NCI-H345 treated with DMSO at 0.1 percent for 48 hours (cell line): ENCODE measurements around the gene SPEG.
"Not testable (repeated sequence)": the region's sequence is repeated elsewhere in the genome, so short reads cannot be mapped to it uniquely, and the experiment has no call there.

ENCODE experiments used
- DNase-seq: peaks from one replicate; lab custom pipeline; 2025; ENCODE audit not compliant: unreplicated experiment; lab: John Stamatoyannopoulos, UW

SPEG gene

GRCh38 chr2:219434718-219435525 is at the start of gene SPEG:
SPEG (plus strand) TSS chr2:219434843; CDS start chr2:219434978, 135 bp downstream.
- no peak for DNase-seq

- no peak for DNase-seq
Measured at GRCh38 chr2:219384859-219385258, 49.8 kb upstream of the SPEG start.

DNA sequence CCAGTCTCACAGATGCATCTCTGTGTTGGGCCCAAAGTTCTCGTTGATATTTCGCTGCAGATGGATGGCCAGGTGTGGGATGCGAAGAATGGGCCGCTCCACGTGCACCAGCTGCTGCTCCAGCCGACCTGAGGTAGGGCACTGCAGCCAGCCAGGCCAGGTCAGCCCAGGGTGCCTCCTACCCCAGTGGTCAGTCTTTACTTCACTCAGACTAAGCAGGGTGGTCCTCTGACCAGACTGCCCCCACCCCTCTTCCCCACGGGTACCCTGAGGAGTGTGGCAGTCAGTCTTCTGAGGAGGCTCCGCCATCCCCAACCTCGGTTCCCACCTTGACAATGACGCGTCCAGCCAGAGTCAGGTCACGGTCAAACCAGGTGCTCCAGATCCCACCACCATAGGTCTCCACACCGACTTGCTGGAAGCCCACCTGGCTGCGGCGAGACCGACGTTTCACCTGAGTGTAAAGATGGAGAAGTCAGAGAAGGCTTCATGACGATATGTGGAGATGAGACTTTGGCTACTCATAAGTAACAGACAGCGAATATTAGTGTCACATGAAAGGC is 48.6 kb upstream of the SPEG start:
- no peak for DNase-seq

- no peak for DNase-seq
Measured at GRCh38 chr2:219386532-219387280, 47.9 kb upstream of the SPEG start.

GRCh38 chr2:219387306-219388120 is 47.1 kb upstream of the SPEG start, which contains the start of gene DNPEP:
DNPEP (minus strand) TSS chr2:219387912; CDS start chr2:219387794, 118 bp downstream.
- peak; percentile 80 for DNase-seq

GRCh38 chr2:219388121-219388906 is 46.3 kb upstream of the SPEG start:
- peak; percentile 84 for DNase-seq

DNA sequence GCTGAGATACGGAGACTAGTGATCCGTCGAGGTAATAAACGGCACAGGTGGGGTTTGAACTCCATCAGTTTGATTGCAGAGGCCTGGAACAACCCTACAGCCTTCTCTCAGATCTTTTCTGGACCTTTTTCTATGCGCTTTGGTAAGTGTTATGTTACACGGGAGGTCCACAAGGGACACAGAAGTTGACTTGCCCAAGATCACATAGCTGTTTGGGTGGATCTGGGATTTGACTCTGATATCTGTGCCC is 45.8 kb upstream of the SPEG start:
- no peak for DNase-seq

DNA sequence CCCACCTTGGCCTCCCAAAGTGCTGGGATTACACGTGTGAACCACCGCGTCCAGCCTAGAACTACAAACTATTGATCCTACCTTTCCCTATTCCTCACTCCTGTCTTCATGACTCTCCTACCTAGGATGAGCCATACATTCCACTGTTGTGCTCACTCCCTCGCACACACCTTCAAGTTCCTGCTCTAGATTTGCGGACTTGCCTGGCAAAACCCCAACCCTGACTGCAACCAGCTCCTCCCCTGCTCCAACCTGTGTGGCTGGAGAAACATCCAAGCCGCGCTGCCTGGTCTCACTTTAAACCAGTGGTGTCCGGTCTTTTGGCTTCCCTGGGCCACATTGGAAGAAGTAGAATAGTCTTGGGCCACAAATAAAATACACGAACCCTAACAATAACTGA is 41.9 kb upstream of the SPEG start:
- DNase-seq, result no peak

DNA sequence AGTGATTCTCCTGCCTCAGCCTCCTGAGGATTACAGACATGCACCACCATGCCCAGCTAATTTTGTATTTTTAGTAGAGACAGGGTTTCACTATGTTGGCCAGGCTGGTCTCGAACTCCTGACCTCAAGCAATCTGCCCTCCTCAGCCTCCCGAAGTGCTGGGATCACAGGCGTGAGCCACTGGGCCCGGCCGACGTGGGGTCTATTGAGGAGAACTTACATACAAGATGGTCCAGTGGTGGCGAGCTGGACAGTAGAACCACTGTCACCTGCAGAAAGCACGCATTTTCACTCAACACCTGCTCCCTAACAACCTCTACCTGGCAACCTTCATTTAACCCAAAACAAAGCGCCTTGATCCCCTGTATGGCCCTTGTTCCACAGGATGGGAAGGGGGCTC is 39.6 kb upstream of the SPEG start:
- not testable (repeated sequence) for DNase-seq

DNA sequence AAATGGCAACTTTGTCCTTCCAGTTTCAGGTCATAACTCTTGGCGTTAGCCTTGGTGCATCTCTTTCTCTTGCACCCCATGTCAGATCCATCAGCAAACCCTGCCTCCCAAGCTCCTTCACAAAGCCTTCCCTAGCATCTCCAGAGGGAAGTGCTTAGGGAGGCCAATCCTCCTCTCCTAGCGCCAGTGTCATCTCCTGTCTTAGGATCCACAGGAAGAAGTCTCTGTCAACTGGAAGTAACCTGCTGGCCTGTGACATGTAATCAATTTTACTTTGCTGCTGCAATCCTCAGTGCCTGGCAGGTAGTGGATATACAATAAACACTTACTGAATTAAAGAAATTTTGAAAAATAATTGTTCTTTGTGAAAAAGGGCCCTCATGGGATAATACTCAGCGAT is 39.0 kb upstream of the SPEG start:
- no peak for DNase-seq

DNA sequence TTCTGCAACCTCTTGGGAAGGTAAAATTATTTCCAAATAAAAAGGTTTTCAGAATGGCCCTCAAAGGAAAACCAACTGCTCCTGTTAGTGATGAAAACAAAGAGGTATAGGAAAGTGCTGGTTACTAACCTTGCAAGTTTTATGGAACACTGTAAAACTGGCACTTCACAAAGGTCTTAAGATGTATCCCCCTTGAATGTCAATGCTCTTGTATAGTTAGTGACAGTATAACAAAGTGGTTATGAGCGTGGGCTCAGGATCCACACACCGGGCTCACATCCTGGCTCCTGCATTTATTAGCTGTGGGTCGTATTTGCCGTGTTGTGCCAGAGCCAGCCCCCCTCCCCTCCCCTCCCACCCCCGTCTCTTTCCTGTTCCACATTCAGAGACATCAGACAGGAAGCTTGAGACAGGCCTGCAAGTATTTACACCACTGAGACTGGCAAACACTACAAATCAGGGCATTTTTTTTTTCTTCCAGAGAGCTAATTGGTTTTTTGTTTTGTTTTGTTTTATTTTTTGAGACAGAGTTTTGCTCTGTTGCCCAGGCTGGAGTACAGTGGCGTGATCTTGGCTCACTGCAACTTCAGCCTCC is 37.7 kb upstream of the SPEG start:
- DNase-seq, result no peak

GRCh38 chr2:219398721-219399363 is 35.8 kb upstream of the SPEG start:
- DNase-seq, result peak; percentile 73

DNA sequence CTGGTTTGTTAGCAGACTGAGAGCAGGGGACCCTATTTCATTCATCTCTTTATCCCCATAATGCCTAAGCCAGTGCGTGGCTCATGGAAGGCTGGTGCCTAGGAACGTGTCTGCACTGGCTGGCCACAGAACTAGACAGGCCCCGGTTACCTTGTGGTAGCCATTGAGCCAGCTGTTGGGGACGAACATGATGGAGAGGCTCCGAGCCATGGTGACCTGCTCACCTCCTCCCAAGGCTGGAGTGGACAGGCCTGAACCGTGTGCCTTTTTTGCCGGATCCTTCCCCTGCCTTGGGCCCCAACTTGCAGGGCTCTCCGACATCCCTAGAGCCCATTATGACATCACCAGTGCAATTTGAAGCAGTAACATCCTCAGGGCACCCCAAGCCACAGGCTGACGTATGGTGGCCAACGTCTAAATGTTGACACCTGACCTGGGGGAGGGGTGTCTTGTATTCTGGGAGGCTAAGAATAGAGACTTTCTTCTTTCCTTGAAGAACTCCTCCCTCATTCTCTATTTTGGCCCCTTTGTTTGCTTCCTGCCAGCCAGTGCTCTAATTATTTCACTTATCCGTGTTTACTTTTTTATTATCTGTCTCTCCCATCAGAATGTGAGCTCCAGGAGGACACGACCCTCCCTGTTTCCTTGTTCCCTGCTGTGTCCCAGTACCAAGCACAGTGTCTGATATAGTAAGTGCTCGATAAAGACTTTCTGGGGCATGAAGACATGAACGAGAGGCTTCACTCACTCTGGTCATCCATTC is 34.7 kb upstream of the SPEG start:
- no peak for DNase-seq

DNA sequence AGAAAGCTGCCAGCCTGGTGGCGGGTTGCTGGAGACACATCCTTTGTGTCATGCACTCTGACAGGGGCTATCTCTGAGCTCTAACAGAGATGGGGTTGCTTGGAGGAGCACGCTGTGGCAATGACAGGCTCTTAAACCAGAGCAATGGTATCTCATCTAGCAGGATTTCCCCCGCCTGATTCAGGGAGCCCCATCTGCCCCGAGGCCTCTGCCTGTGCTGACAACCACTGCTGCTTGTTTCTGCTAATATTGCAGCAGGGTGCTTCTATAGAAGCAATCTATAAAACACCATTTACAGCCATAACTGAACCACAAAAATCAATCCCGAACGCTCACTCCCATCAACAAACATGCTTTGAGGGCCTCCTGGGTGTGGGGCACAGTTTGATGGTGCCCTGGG is 34.1 kb upstream of the SPEG start:
- DNase-seq, result no peak

DNA sequence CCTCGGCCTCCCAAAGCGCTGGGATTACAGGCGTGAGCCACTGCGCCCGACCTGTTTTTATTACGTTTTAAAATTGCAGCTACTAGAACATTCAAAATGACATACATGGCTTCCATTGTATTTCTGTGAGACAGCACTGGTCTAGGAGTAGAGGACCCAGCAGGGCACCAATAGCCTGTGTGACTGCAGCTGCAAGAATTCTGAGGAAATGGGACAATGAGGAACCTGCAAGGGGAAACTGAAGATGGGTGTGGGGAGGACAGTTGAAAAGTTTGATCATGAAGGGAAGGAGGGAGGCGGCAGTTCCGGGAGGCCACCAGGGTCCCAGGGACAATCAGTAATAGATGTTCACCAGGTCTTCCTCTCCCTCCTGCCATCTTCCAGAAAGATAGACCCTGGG is 33.0 kb upstream of the SPEG start:
- no peak for DNase-seq

GRCh38 chr2:219402665-219403515 is 31.8 kb upstream of the SPEG start:
- DNase-seq, result peak; percentile 64

DNA sequence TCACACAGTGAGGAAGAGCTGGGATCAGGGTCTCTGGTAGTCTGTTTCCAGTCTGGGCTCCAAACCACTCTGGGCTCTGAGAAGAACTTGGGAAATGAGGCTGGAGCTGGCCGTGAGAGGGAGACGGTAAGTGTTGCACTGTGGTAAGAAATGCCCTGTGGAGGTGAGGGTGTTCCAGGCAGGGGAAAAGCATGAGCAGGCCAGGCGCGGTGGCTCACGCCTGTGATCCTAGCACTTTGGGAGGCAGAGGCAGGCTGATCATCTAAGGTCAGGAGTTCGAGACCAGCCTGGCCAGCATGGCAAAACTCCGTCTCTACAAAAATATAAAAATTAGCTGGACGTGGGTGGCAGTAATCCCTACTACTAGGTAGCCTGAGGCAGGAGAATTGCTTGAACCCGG is 30.8 kb upstream of the SPEG start:
- no peak for DNase-seq

- DNase-seq, result no peak
Measured at GRCh38 chr2:219404291-219404910, 30.2 kb upstream of the SPEG start.
